ENCODE measurements around the gene PRPF4.

GRCh38 chr9:113302792-113303418 is 27.4 kb downstream of the PRPF4 start, which contains the start of gene RNF183:
- TF ChIP-seq ZNF384 (IDR thresholded peaks at IDR 0.05) (no peak), LEF1 (IDR thresholded peaks at IDR 0.05; ENCODE audit: borderline replicate concordance) (no peak), SP1 (IDR thresholded peaks at IDR 0.05) (no peak), BHLHE40 (IDR thresholded peaks at IDR 0.05; ENCODE audit: borderline replicate concordance) (no peak)

All from HEK293T (cell line).